HFF-Myc (cell line): ENCODE results near the gene ACTL6B.
A peak's percentile ranks its signal among the peaks of the same experiment; 100 is the strongest.

Experiments
- DNase-seq: peaks from one replicate; pipeline ENCODE4 v3.0.0-alpha.2; 2011; ENCODE audit warnings: low read depth; ENCODE audit errors: extremely low read depth
- H3K4me3 ChIP-seq: replicated peaks from 2 replicates; pipeline ENCODE4 v1.5.1; 2011; ENCODE audit warnings: low read depth, mild to moderate bottlenecking, control low read depth, low read length
- CTCF ChIP-seq: IDR thresholded peaks from 2 replicates; pipeline ENCODE4 v1.5.1; 2012; ENCODE audit warnings: mild to moderate bottlenecking, low read depth, low read length, control low read depth; ENCODE audit errors: missing control alignments

ACTL6B gene

GRCh38 chr7:100679129-100679926, 23.1 kb upstream of the ACTL6B start:
- no peak for DNase-seq
- no peak overlapping the region for H3K4me3 ChIP-seq
- no peak for TF ChIP-seq CTCF

GRCh38 chr7:100678291-100678984, 22.2 kb upstream of the ACTL6B start:
- DNase-seq, result no peak
- no peak overlapping the region for H3K4me3 ChIP-seq
- TF ChIP-seq CTCF, result no peak

GRCh38 chr7:100677308-100678267, 21.3 kb upstream of the ACTL6B start:
- TF ChIP-seq CTCF, result no peak
- no peak overlapping the region for H3K4me3 ChIP-seq
- DNase-seq, result no peak

- H3K4me3 ChIP-seq, result peak overlapping the region; percentile 86
- no peak for TF ChIP-seq CTCF
- no peak for DNase-seq
Observed at GRCh38 chr7:100676501-100677306, 20.5 kb upstream of the ACTL6B start.

- no peak for TF ChIP-seq CTCF
- peak overlapping the region; percentile 86 for H3K4me3 ChIP-seq
- DNase-seq, result peak; percentile 25
Observed at GRCh38 chr7:100675581-100676350, 19.5 kb upstream of the ACTL6B start.
